MM.1S (cell line): ENCODE measurements around the gene WDR72.

Experiments
- DNase-seq: peaks from one replicate; pipeline ENCODE4 v3.0.0-alpha.2; 2015
- H2AFZ ChIP-seq: fragments of 300-600 bp; sonication (generic); 2 replicates; pipeline ENCODE4 v1.6.0; 2016; ENCODE audit warnings: antibody characterized with exemption, low read length
- H3F3A ChIP-seq: fragments of 300-600 bp; sonication (generic); 2 replicates; pipeline ENCODE4 v1.6.1; 2016; ENCODE audit warnings: mild to moderate bottlenecking, antibody characterized with exemption, low read length, moderate library complexity, mixed read lengths; ENCODE audit not compliant: insufficient read depth
- H3K27ac ChIP-seq: fragments of 300-600 bp; sonication (generic); 2 replicates; pipeline ENCODE4 v1.5.1; 2016; ENCODE audit warnings: mild to moderate bottlenecking, low read length
- H3K27me3 ChIP-seq: fragments of 300-600 bp; sonication (generic); replicated peaks from 2 replicates; pipeline ENCODE4 v1.6.0; 2016; ENCODE audit warnings: low read length; ENCODE audit not compliant: insufficient read depth
- H3K36me3 ChIP-seq: fragments of 300-600 bp; sonication (generic); replicated peaks from 2 replicates; pipeline ENCODE4 v1.6.1; 2016; ENCODE audit warnings: mild to moderate bottlenecking, low read length, mixed read lengths; ENCODE audit not compliant: insufficient read depth
- H3K4me1 ChIP-seq: fragments of 300-600 bp; sonication (generic); 2 replicates; pipeline ENCODE4 v1.6.1; 2016; ENCODE audit warnings: low read length, mixed read lengths
- H3K4me2 ChIP-seq: fragments of 300-600 bp; sonication (generic); 2 replicates; pipeline ENCODE4 v1.6.0; 2016; ENCODE audit warnings: low read depth, low read length
- H3K4me3 ChIP-seq: fragments of 300-600 bp; sonication (generic); 2 replicates; pipeline ENCODE4 v1.5.1; 2016; ENCODE audit warnings: low read length, mixed read lengths
- H3K79me2 ChIP-seq: fragments of 300-600 bp; sonication (generic); 2 replicates; pipeline ENCODE4 v1.6.1; 2016; ENCODE audit warnings: mixed run types, low read length, mixed read lengths
- H3K9ac ChIP-seq: fragments of 300-600 bp; sonication (generic); 2 replicates; pipeline ENCODE4 v1.6.1; 2016; ENCODE audit warnings: low read length, mixed read lengths
- H3K9me2 ChIP-seq: fragments of 300-600 bp; sonication (generic); replicated peaks from 2 replicates; pipeline ENCODE4 v1.6.1; 2016; ENCODE audit warnings: mild to moderate bottlenecking, low read length, mixed read lengths; ENCODE audit not compliant: insufficient read depth
- H3K9me3 ChIP-seq: fragments of 300-600 bp; sonication (generic); replicated peaks from 2 replicates; pipeline ENCODE4 v1.6.1; 2016; ENCODE audit warnings: mild to moderate bottlenecking, low read length, mixed read lengths; ENCODE audit not compliant: insufficient read depth
- H4K20me1 ChIP-seq: fragments of 300-600 bp; sonication (generic); 2 replicates; pipeline ENCODE4 v1.6.1; 2016; ENCODE audit warnings: mild to moderate bottlenecking, low read length, moderate library complexity, mixed read lengths; ENCODE audit not compliant: insufficient read depth
- EZH2 ChIP-seq: fragments of 300-600 bp; sonication (generic); optimal IDR thresholded peaks from 2 replicates; pipeline ENCODE3; 2017; ENCODE audit warnings: low read depth, mild to moderate bottlenecking, antibody characterized with exemption, low read length, mixed read lengths
- EZH2phosphoT487 ChIP-seq: fragments of 300-600 bp; sonication (generic); IDR thresholded peaks from 2 replicates; pipeline ENCODE4 v1.6.1; 2018; ENCODE audit warnings: antibody characterized with exemption, low read length
- TF ChIP-seq, protein P1 (sequence below): fragments of 300-600 bp; sonication (generic); IDR thresholded peaks from 2 replicates; pipeline ENCODE4 v1.5.1; 2016; ENCODE audit warnings: antibody characterized with exemption, low read length, mixed read lengths

WDR72 gene

DNA sequence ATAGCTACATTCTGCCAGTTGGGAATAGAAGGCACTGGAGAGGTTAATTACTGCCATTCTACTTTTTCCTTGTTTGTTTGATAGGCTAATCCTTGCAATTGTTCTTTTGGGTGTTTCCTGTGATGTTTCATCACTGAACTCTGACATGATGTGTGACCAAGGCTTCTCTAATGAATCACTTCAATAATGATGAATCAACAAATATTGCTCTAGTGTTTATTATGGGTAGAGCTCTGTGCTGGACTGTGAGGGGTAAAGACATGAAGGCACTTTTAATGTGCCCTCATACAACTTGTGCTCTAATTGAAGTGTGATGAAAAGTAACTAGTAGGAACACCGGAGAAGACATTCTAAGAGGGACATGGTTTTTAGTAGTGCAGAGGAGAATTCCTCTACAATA, 233.6 kb downstream of the WDR72 start:
- no peak overlapping the region for H3K4me2 ChIP-seq
- H3K36me3 ChIP-seq = no peaks in the 10 kb centered on the region
- H3K9me3 ChIP-seq = no peaks in the 10 kb centered on the region
- TF ChIP-seq EZH2 = no peak
- TF ChIP-seq EZH2phosphoT487 = no peak
- TF ChIP-seq, protein P1, sequence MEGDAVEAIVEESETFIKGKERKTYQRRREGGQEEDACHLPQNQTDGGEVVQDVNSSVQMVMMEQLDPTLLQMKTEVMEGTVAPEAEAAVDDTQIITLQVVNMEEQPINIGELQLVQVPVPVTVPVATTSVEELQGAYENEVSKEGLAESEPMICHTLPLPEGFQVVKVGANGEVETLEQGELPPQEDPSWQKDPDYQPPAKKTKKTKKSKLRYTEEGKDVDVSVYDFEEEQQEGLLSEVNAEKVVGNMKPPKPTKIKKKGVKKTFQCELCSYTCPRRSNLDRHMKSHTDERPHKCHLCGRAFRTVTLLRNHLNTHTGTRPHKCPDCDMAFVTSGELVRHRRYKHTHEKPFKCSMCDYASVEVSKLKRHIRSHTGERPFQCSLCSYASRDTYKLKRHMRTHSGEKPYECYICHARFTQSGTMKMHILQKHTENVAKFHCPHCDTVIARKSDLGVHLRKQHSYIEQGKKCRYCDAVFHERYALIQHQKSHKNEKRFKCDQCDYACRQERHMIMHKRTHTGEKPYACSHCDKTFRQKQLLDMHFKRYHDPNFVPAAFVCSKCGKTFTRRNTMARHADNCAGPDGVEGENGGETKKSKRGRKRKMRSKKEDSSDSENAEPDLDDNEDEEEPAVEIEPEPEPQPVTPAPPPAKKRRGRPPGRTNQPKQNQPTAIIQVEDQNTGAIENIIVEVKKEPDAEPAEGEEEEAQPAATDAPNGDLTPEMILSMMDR = no peak
- no peak overlapping the region for H2AFZ ChIP-seq
- no peaks in the 10 kb centered on the region for H3K9me2 ChIP-seq
- H3K4me1 ChIP-seq = no peaks in the 10 kb centered on the region
- H3K4me3 ChIP-seq = no peak overlapping the region
- no peaks in the 10 kb centered on the region for H3F3A ChIP-seq
- H3K27me3 ChIP-seq = no peaks in the 10 kb centered on the region
- no peaks in the 10 kb centered on the region for H3K79me2 ChIP-seq
- H3K27ac ChIP-seq = no peak overlapping the region
- H4K20me1 ChIP-seq = no peaks in the 10 kb centered on the region
- DNase-seq = no peak
- H3K9ac ChIP-seq = no peak overlapping the region

GRCh38 chr15:53522991-53523390, 236.5 kb downstream of the WDR72 start:
- no peak overlapping the region for H2AFZ ChIP-seq
- no peaks in the 10 kb centered on the region for H3K79me2 ChIP-seq
- H3K4me2 ChIP-seq = no peak overlapping the region
- H3K36me3 ChIP-seq = no peaks in the 10 kb centered on the region
- H3K4me1 ChIP-seq = no peaks in the 10 kb centered on the region
- no peak overlapping the region for H3K9ac ChIP-seq
- H3K9me3 ChIP-seq = no peaks in the 10 kb centered on the region
- H3K4me3 ChIP-seq = no peak overlapping the region
- no peak overlapping the region for H3K27ac ChIP-seq
- H3K27me3 ChIP-seq = no peaks in the 10 kb centered on the region
- no peaks in the 10 kb centered on the region for H4K20me1 ChIP-seq
- no peak for DNase-seq
- no peaks in the 10 kb centered on the region for H3K9me2 ChIP-seq
- no peaks in the 10 kb centered on the region for H3F3A ChIP-seq
- TF ChIP-seq EZH2phosphoT487 (no peak), EZH2 (no peak)
- TF ChIP-seq, protein P1 = no peak

DNA sequence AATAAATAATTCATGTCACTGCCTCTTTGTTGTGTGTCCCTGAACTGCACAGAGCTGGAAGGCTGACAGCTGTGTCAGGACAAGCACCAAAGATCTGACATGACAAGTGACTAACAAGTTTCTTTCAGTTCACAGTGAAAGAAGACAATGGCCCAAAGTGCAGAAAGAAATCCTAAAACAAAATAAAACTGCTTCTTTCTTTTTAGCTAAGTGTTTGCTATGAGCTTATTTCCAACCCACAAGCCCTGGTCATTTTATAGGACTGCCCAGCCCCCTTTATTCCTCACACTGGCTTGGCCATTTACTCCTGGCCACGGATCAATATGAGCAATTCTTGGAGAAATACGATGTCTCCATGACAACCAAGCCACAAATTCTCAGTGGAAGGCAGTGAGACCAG, 238.5 kb downstream of the WDR72 start:
- Histone ChIP-seq H3F3A (no peaks in the 10 kb centered on the region), H3K79me2 (no peaks in the 10 kb centered on the region), H3K4me2 (no peak overlapping the region), H3K36me3 (no peaks in the 10 kb centered on the region), H4K20me1 (no peaks in the 10 kb centered on the region), H3K9me2 (no peaks in the 10 kb centered on the region), H3K4me3 (no peak overlapping the region), H3K27ac (no peak overlapping the region), H3K9me3 (no peaks in the 10 kb centered on the region), H3K9ac (no peak overlapping the region), H3K4me1 (no peaks in the 10 kb centered on the region), H2AFZ (no peak overlapping the region), H3K27me3 (no peaks in the 10 kb centered on the region)
- TF ChIP-seq EZH2 (no peak), EZH2phosphoT487 (no peak)
- TF ChIP-seq, protein P1 = no peak
- DNase-seq = no peak
